Measurements from ENCODE around the gene IQCE.

- TF ChIP-seq POLR2AphosphoS5 (IDR thresholded peaks at IDR 0.05; ENCODE audit: insufficient read depth in 1 of 2, low read depth in 1 of 2) (no peak), CTCF (IDR thresholded peaks at IDR 0.05) (no peak)
These were observed 4.8 kb upstream of the IQCE start for GRCh38 chr7:2553831-2554581.
